Glutamatergic neuron (in vitro differentiated cells): ENCODE data around the gene PLA2G7. TPM values are rescaled to one million over a fixed set of nuclear protein-coding genes. Genes with fewer than 3 reads are reported as not detected.

Experiments
- DNase-seq: peaks from one replicate; pipeline ENCODE4 v3.0.0; 2022
- H3K27ac Mint-ChIP-seq: one replicate; pipeline ENCODE4 v1.8.0; 2020; ENCODE audit warnings: mild to moderate bottlenecking, mixed read lengths, inconsistent platforms; ENCODE audit not compliant: unreplicated experiment
- H3K27me3 Mint-ChIP-seq: one replicate; pipeline ENCODE4 v1.8.0; 2020; ENCODE audit warnings: mild to moderate bottlenecking, moderate library complexity, mixed read lengths, inconsistent platforms; ENCODE audit not compliant: unreplicated experiment
- H3K36me3 Mint-ChIP-seq: one replicate; pipeline ENCODE4 v1.8.0; 2020; ENCODE audit warnings: mild to moderate bottlenecking, mixed read lengths, inconsistent platforms; ENCODE audit not compliant: unreplicated experiment
- H3K4me1 Mint-ChIP-seq: one replicate; pipeline ENCODE4 v1.8.0; 2020; ENCODE audit warnings: mild to moderate bottlenecking, low read depth, mixed read lengths, inconsistent platforms; ENCODE audit not compliant: unreplicated experiment
- H3K4me3 Mint-ChIP-seq: one replicate; pipeline ENCODE4 v1.8.0; 2020; ENCODE audit warnings: mild to moderate bottlenecking, mixed read lengths, inconsistent platforms; ENCODE audit not compliant: unreplicated experiment
- H3K9me3 Mint-ChIP-seq: one replicate; pipeline ENCODE4 v1.8.0; 2020; ENCODE audit warnings: mild to moderate bottlenecking, moderate library complexity, mixed read lengths, inconsistent platforms; ENCODE audit not compliant: unreplicated experiment
- total RNA-seq: library from RNA; stranded (reverse); fragmentation: NEBNext Ultra II Directional; extraction: Animal tissue kit (Norgen Biotek cat#: 25700); gene quantifications from one replicate; pipeline ENCODE4 v1.2.1, GENCODE V29; 2021; ENCODE audit not compliant: unreplicated experiment
- TF ChIP-seq, protein P1 (sequence below): fragments of 200-600 bp; sonication (generic); IDR thresholded peaks from one replicate; pipeline ENCODE4 v1.5.0; 2021; ENCODE audit not compliant: partially characterized antibody, unreplicated experiment

PLA2G7 gene
- total RNA-seq, 1 donor from 2014 or later, result 0.44 TPM

DNA sequence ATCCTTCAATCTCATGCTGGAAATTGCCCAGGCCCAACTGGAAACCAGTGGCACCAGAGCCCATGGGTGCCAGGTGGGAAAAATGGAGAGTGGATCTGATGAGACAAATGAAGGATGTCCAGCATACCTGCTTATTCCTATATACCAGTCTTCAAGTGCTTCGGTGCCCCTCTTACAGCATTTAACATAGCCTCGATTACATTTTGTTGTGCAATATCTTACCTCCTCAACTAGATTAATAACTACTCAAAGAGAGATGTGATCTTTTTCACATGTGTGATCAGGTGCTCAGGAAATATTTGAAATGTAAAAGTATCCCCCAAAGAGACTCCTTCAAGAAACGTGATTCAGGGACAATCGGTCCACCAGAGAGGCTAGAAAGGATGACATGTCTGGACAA, 6.7 kb upstream of the PLA2G7 start:
- TF ChIP-seq, protein P1, sequence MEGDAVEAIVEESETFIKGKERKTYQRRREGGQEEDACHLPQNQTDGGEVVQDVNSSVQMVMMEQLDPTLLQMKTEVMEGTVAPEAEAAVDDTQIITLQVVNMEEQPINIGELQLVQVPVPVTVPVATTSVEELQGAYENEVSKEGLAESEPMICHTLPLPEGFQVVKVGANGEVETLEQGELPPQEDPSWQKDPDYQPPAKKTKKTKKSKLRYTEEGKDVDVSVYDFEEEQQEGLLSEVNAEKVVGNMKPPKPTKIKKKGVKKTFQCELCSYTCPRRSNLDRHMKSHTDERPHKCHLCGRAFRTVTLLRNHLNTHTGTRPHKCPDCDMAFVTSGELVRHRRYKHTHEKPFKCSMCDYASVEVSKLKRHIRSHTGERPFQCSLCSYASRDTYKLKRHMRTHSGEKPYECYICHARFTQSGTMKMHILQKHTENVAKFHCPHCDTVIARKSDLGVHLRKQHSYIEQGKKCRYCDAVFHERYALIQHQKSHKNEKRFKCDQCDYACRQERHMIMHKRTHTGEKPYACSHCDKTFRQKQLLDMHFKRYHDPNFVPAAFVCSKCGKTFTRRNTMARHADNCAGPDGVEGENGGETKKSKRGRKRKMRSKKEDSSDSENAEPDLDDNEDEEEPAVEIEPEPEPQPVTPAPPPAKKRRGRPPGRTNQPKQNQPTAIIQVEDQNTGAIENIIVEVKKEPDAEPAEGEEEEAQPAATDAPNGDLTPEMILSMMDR, result no peak
- H3K27me3 Mint-ChIP-seq, result no peaks in the 10 kb centered on the region

DNA sequence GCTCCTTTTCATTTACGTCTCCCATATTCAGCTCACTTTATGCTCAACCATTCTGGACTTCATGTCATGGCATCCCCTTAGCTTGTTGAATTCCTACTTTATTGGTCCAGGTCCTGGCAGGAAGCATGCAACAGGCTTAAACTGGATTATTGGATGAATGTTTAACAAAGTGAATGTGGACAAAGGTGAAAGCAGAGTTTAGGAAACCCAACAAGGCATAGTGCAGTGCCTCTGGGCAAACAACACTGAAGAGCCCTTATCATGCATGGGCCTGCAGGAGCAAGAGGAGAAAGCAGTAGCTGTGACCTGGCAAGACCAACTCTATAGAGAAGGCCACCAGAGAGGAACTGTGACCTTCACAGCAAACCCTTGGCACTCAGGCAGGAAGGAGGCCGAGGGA, 6.3 kb upstream of the PLA2G7 start:
- H3K27ac Mint-ChIP-seq, result no peak overlapping the region
- DNase-seq, result no peak
- H3K4me1 Mint-ChIP-seq, result no peaks in the 10 kb centered on the region
- no peaks in the 10 kb centered on the region for H3K9me3 Mint-ChIP-seq
- no peaks in the 10 kb centered on the region for H3K36me3 Mint-ChIP-seq
- no peak overlapping the region for H3K4me3 Mint-ChIP-seq
- TF ChIP-seq, protein P1, result no peak
- peaks cover under 1% of the 10 kb centered on the region for H3K27me3 Mint-ChIP-seq

More for the DNA sequence above, 6.7 kb upstream of the PLA2G7 start:
- no peaks in the 10 kb centered on the region for H3K9me3 Mint-ChIP-seq
- no peak overlapping the region for H3K27ac Mint-ChIP-seq
- H3K36me3 Mint-ChIP-seq, result no peaks in the 10 kb centered on the region
- DNase-seq, result no peak
- H3K4me1 Mint-ChIP-seq, result no peaks in the 10 kb centered on the region
- no peak overlapping the region for H3K4me3 Mint-ChIP-seq

DNA sequence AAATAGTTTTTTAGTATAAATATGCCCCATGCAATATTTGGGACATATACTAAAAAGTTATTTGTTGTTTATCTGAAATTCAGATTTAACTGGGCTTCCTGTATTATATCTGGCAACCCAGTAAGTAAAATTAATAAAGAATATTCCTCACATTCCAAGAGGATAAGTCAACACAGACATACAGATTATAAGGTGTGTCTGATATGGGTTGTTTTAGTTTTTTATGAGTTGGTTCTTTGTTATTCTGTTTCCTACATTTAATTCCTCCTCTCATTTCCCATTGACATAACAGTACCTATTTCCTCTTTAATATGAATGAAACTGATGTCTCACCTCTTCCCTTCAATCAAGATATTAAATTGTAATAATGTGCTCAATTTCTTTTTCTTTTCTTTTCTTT, 1.7 kb upstream of the PLA2G7 start:
- peaks cover 5% of the 10 kb centered on the region for H3K9me3 Mint-ChIP-seq
- no peak overlapping the region for H3K27ac Mint-ChIP-seq
- TF ChIP-seq, protein P1, result no peak
- DNase-seq, result no peak
- H3K4me1 Mint-ChIP-seq, result peaks cover 2% of the 10 kb centered on the region
- no peaks in the 10 kb centered on the region for H3K36me3 Mint-ChIP-seq
- no peak overlapping the region for H3K4me3 Mint-ChIP-seq
- peaks cover 18% of the 10 kb centered on the region for H3K27me3 Mint-ChIP-seq

DNA sequence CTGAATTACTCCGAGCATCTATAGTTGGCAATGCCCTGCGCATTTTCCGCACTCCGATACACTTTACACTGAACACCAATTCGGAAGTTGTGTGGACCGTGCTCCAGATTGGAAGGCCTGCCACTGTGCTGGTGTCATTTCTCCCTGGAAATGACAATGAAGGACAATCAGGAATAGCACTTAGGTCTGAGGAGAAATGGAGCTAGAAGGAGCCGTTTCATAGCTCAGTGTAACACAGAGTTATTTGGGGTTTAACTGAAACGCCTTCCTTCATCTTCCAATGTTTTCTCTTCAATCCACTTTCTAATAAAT, 501 bp upstream of the PLA2G7 start:
- Mint-ChIP-seq H3K27me3 (peaks cover 18% of the 10 kb centered on the region), H3K27ac (peak overlapping the region; percentile 34), H3K4me3 (peak overlapping the region; percentile 88), H3K9me3 (peaks cover 5% of the 10 kb centered on the region), H3K36me3 (no peaks in the 10 kb centered on the region), H3K4me1 (peaks cover 2% of the 10 kb centered on the region)
- DNase-seq, result no peak
- TF ChIP-seq, protein P1, result no peak

DNA sequence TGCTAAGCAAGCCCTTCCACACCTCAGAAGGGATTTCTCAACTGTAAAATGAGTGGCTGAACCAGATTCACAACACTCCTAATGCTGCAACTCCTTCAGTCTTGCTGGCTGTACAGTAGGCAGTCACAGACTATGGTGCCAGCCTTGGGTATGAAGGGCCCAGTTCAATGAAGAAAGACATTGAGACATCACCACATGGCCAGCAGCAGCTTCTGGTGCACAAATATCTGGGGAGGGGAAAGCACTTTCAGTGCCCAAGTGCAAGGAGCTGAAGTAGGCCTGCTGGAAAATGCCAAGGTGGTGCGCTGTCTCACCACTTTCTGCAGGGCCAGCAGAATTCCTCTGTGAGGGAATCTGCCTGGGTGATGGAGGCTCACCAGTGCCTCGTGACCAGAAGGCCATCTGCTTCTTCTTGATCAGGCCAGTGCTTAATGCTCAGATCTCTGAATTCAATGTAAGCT, 1.8 kb downstream of the PLA2G7 start:
- TF ChIP-seq, protein P1, result no peak
- peaks cover 18% of the 10 kb centered on the region for H3K27me3 Mint-ChIP-seq

More for the DNA sequence above, 1.8 kb downstream of the PLA2G7 start:
- H3K4me1 Mint-ChIP-seq, result peaks cover 2% of the 10 kb centered on the region
- H3K9me3 Mint-ChIP-seq, result peaks cover 5% of the 10 kb centered on the region
- no peak for DNase-seq
- H3K36me3 Mint-ChIP-seq, result no peaks in the 10 kb centered on the region
- H3K4me3 Mint-ChIP-seq, result no peak overlapping the region
- no peak overlapping the region for H3K27ac Mint-ChIP-seq
